ENCODE data around the gene MARS2.
A peak's percentile ranks its signal among the peaks of the same experiment; 100 is the strongest.
"Not testable (repeated sequence)": the region's sequence is repeated elsewhere in the genome, so short reads cannot be mapped to it uniquely, and the experiment has no call there.

MARS2 gene

DNA sequence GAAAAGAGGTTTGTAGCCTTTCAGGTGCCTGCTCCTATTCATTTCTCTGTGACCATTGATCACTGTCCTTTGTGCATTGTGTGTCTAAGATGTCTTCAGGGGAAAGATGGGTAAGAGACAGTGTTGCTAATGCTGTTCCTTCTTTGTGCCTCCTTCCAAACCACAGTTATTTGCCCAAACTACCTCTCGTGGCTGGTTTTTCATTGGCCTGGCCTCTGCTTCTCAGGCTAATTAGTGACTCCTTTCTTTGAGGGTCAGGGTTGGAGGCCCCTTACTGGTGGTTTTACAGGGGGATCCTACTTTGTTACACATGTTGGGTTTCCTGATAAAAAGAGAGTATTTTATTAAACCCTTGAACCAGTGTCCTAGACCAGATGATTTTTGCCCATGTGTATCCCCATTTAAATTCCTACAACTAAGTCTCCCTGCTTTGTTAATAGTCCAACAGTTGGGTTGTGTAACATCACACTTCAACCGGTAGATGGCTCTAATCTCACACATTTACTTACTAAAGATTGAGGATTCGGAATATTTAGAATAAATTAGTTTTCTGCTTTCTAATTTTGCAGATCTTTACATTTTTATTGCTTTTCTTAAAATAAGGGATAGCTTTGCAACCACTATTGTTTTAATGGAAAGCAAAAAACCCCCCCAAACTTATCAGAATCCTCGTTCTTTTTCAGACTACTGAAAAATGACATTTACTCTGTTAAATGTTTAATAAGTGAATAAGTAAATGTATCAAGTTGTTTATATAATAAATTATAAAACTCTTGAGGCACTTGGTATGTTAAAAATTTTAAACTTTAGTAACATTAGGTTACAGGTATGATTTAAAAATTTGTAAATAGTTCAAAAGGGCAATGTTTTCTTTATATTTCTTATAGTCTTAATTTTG is 2.4 kb downstream of the MARS2 start:
- DNase-seq, result peak in 1 of 2 experiments; percentile 48

DNA sequence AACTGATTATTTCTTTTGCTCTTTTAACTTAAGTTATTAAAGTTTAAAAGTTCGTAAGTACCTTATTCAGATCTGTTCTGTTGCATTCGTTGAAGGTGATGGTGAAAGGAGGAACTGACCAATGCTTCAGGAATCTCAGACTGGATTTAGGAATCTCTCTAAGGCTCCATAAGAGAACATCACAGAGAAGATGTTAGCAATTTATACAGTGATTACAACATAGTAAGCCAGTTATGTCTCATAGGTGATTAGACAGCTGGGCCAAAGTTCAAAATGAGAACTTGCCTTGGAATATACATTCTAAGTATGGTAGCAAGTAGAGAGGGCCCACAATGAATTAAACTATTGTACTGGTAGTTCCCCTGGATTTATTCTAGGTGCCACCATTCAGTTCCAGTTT is 3.2 kb downstream of the MARS2 start:
- DNase-seq, result no peak

DNA sequence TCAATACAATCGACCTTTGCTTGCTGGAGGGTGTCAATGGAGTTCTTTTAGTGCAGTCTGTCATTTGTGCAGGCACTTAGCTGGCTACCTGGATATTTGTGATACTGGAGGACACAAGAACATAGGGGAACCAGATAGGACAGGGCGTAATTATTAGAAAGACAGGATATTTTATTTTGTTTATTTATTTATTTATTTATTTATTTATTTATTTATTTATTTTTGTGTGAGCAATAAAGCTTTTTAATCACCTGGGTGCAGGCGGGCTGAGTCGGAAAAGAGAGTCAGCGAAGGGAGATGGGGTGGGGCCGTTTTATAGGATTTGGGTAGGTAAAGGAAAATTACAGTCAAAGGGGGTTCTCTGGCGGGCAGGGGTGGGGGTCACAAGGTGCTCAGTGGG is 4.0 kb downstream of the MARS2 start:
- not testable (repeated sequence) for DNase-seq

- DNase-seq, result no peak
Measured at GRCh38 chr2:197710424-197711042, 5.4 kb downstream of the MARS2 start.

DNA sequence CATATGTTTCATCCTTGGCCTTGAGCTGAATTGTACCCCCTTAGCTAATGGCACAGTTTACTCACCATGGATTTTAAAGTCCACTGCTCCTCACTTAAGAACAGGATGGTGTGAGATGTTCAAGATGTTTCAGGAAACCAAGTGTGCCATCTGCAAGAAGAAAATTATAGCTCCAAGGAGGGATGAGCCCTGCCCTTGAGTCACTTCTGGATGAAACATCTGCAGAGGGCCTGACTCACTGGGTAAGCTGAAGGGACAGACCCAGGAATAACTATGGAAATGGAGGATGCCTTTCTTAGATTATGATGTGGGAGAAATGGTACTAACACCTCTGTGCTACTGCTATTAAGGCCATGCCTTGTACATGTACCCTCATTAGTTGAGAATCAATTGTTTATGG is 6.4 kb downstream of the MARS2 start:
- DNase-seq, result no peak

- DNase-seq, result no peak
Measured at GRCh38 chr2:197713271-197713670, 8.1 kb downstream of the MARS2 start.

DNA sequence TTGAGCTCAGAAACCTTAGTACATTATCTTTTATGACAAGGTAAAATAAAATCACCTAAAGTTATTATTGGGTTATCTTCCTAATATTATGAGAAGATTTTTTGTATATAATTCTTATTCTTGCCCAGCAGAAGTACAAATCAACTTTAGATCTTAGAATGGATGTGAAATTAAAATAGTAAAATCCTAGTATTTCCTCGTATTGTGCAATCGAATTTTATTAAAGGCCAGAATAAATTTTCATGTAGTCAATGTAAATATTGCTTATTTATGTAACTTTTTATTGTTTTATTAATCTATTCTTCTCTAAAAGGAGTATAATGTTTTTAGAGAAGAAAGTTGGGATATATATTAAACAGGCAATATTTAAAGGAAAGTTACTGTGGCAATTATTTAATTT is 12.7 kb downstream of the MARS2 start:
- DNase-seq, result no peak

DNA sequence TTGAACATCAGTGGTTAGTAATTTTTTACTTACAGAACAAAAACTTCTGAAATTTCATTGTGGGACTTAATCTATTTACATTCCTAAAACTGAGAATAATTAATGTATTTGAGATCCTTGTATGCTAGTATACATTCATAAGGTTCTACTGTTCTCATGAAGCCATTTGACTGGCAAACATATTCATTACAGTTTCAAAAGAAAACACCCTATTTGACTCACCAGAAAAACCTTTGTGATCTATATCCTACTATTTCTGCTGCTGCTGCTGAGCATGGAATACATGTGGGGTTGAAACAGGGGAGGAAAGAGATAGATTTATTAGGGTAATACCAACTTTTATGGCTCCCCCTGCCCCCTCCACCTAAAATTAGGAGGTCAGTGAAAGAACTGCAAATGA is 21.8 kb downstream of the MARS2 start:
- DNase-seq, result no peak

DNA sequence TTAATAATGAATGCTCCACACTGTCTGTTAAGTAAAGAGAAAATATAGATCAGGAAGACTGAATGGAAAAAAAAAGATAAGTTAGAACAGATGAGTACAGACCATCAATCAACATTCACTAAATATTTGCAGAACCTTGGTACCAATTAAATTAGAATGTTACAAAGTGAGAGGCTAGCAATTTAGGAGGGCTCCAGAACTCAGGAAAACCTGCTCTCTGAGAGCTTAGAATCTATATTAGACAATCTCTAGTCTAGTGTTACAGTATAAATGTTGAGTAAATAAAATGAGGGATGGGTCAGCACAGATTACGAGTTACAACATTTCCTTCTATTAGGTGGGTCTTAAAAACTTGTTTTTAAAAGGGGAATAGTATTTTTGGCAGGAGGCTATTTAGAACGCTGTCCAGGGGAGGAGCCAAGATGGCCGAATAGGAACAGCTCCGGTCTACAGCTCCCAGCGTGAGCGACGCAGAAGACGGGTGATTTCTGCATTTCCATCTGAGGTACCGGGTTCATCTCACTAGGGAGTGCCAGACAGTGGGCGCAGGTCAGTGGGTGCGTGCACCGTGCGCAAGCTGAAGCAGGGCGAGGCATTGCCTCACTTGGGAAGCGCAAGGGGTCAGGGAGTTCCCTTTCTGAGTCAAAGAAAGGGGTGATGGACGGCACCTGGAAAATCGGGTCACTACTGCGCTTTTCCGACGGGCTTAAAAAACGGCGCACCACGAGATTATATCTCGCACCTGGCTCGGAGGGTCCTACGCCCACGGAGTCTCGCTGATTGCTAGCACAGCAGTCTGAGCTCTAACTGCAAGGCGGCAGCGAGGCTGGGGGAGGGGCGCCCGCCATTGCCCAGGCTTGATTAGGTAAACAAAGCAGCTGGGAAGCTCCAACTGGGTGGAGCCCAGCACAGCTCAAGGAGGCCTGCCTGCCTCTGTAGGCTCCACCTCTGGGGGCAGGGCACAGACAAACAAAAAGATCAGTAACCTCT is 23.7 kb downstream of the MARS2 start:
- DNase-seq, result not testable (repeated sequence)

DNA sequence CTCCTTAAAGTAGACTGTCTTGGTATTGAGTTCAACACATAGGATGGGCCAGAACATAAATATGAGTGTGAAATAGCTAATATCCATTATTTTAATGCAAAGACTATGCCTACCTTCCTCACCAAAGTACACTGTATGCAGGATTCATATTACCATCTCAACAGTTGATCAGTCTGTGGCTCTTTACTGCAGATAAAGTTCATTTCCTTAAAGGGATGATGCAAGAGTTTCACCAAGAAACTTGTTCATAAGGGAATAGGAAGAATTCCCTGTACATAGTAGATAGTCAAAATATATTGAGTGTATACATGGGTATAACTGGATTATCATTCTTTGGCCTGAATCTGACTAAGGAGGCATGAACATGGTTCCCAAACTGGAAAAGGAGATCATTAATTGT is 35.0 kb downstream of the MARS2 start:
- DNase-seq, result no peak

Measured in NCI-H446 (cell line).